ENCODE data around the gene HSD17B1.

DNA sequence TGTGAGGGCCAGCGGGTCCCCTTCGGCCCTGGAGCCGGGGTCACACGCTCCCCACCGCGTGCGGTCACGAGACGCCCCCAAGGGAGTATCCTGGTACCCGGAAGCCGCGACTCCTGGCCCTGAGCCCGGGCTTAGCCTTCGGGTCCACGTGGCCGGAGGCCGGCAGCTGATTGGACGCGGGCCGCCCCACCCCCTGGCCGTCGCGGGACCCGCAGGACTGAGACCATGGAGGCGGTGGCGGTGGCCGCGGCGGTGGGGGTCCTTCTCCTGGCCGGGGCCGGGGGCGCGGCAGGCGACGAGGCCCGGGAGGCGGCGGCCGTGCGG is 16.7 kb upstream of the HSD17B1 start, which contains the start of gene NAGLU:
- TF ChIP-seq, protein P1, sequence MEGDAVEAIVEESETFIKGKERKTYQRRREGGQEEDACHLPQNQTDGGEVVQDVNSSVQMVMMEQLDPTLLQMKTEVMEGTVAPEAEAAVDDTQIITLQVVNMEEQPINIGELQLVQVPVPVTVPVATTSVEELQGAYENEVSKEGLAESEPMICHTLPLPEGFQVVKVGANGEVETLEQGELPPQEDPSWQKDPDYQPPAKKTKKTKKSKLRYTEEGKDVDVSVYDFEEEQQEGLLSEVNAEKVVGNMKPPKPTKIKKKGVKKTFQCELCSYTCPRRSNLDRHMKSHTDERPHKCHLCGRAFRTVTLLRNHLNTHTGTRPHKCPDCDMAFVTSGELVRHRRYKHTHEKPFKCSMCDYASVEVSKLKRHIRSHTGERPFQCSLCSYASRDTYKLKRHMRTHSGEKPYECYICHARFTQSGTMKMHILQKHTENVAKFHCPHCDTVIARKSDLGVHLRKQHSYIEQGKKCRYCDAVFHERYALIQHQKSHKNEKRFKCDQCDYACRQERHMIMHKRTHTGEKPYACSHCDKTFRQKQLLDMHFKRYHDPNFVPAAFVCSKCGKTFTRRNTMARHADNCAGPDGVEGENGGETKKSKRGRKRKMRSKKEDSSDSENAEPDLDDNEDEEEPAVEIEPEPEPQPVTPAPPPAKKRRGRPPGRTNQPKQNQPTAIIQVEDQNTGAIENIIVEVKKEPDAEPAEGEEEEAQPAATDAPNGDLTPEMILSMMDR (IDR thresholded peaks at IDR 0.05; ENCODE audit: extremely low read depth in 1 of 2, insufficient read depth in 1 of 2, low read depth in 1 of 2, low read length in 2 of 2) = no peak
- TF ChIP-seq POLR2A (IDR thresholded peaks at IDR 0.05; ENCODE audit: low read depth, low read length) (peak; percentile 64), POLR2AphosphoS5 (IDR thresholded peaks at IDR 0.05; ENCODE audit: insufficient read depth, low read depth, low read length) (peak; percentile 79), FOS (IDR thresholded peaks at IDR 0.05; ENCODE audit: borderline replicate concordance, insufficient read depth, low read length) (no peak), MYC (IDR thresholded peaks at IDR 0.05; ENCODE audit: low read depth, low read length) (no peak)
